Endothelial cell of umbilical vein (primary cell): ENCODE data around the gene NFS1. TPM values are rescaled to one million over a fixed set of nuclear protein-coding genes. Genes with fewer than 3 reads are reported as not detected.

ENCODE experiments used
- BruUV-seq: library from RNA; stranded (reverse); fragments of 400-500 nt; replicated peaks from 2 replicates; lab custom pipeline; 2021; lab: Mats Ljungman, UMichigan
- CTCF ChIA-PET: fragments of 300-600, 350-600 bp; sonication (Branson Sonifier 250); formaldehyde crosslinking; loops from one replicate; lab custom pipeline; 2021; ENCODE audit warnings: antibody characterized with exemption, inconsistent platforms; lab: Charles Lee
- POLR2A ChIA-PET: fragments of 300-600, 350-600 bp; sonication (Branson Sonifier 250); formaldehyde crosslinking; loops from one replicate; lab custom pipeline; 2021; ENCODE audit warnings: antibody characterized with exemption, inconsistent platforms; lab: Charles Lee
- DNase-seq: peaks from one replicate; pipeline ENCODE4 v3.0.0-alpha.2; 2011; ENCODE audit warnings: low read depth, low spot score
- FAIRE-seq: peaks from 2 replicates; lab custom pipeline; 2011; peaks lifted over from hg19 to GRCh38; lab: Jason Lieb, UNC
- H2AFZ ChIP-seq: 2 replicates; pipeline ENCODE4 v1.6.0; 2012; ENCODE audit warnings: low read depth, low read length, control low read depth, inconsistent platforms
- H3K27ac ChIP-seq: 2 replicates; pipeline ENCODE4 v1.5.1; 2011; ENCODE audit warnings: low read depth, mild to moderate bottlenecking, control low read depth, low read length, moderate library complexity; ENCODE audit not compliant: insufficient read depth
- H3K27me3 ChIP-seq, 2 experiments: 2 replicates each; pipeline versions ENCODE4 v1.6.0 to v1.6.1; 2011; ENCODE audit warnings: low read length in 2 of 2, mixed read lengths in 1 of 2; ENCODE audit not compliant: control insufficient read depth in 2 of 2, insufficient read depth in 2 of 2
- H3K36me3 ChIP-seq, 2 experiments: 2 replicates in 1 of 2; 3 replicates in 1 of 2; pipeline ENCODE4 v1.5.1; 2011; ENCODE audit warnings: low read length in 2 of 2, mild to moderate bottlenecking in 1 of 2, moderate library complexity in 1 of 2; ENCODE audit not compliant: control insufficient read depth in 2 of 2, insufficient read depth in 2 of 2; ENCODE audit errors: extremely low read depth in 1 of 2
- H3K4me1 ChIP-seq: 3 replicates; pipeline ENCODE4 v1.5.1; 2011; ENCODE audit warnings: mild to moderate bottlenecking, low read length; ENCODE audit not compliant: control insufficient read depth, insufficient read depth; ENCODE audit errors: extremely low read depth
- H3K4me2 ChIP-seq: 2 replicates; pipeline ENCODE4 v1.6.1; 2011; ENCODE audit warnings: low read length, control low read depth, mixed read lengths; ENCODE audit not compliant: insufficient read depth
- H3K4me3 ChIP-seq, 3 experiments: fragments of 200-600 bp in 1 of 3; sonication (generic), shearing (Covaris generic) in 1 of 3; replicated peaks in 1 of 3; 2 replicates each; pipeline ENCODE4 v1.5.1; 2011 to 2016; ENCODE audit warnings: control low read depth in 3 of 3, low read length in 3 of 3, mild to moderate bottlenecking in 2 of 3, inconsistent platforms in 1 of 3, low read depth in 1 of 3, moderate library complexity in 1 of 3; ENCODE audit not compliant: insufficient read depth in 1 of 3
- H3K79me2 ChIP-seq: 2 replicates; pipeline ENCODE4 v1.6.0; 2012; ENCODE audit warnings: low read length, inconsistent platforms; ENCODE audit not compliant: control insufficient read depth, insufficient read depth
- H3K9ac ChIP-seq: replicated peaks from 2 replicates; pipeline ENCODE3; 2011; ENCODE audit warnings: low read length, control low read depth; ENCODE audit not compliant: insufficient read depth; ENCODE audit errors: extremely low read depth
- H3K9me1 ChIP-seq: replicated peaks from 3 replicates; pipeline ENCODE4 v1.6.0; 2011; ENCODE audit warnings: mild to moderate bottlenecking, low read length; ENCODE audit not compliant: control insufficient read depth, insufficient read depth; ENCODE audit errors: extremely low read depth
- H3K9me3 ChIP-seq: replicated peaks from 2 replicates; pipeline ENCODE4 v1.5.1; 2012; ENCODE audit warnings: low read length, inconsistent platforms; ENCODE audit not compliant: control insufficient read depth, insufficient read depth
- H4K20me1 ChIP-seq: replicated peaks from 2 replicates; pipeline ENCODE3; 2011; ENCODE audit warnings: mild to moderate bottlenecking, low read length; ENCODE audit not compliant: control insufficient read depth, insufficient read depth; ENCODE audit errors: extremely low read depth
- CTCF ChIP-seq, 2 donors: IDR thresholded peaks; 1 replicate in 1 of 2; 2 replicates in 1 of 2; pipeline ENCODE4 v1.5.1; 2011; ENCODE audit warnings: low read length in 2 of 2, mild to moderate bottlenecking in 2 of 2, moderate library complexity in 2 of 2, control low read depth in 1 of 2, inconsistent platforms in 1 of 2, low read depth in 1 of 2; ENCODE audit not compliant: insufficient read depth in 1 of 2; ENCODE audit errors: extremely low read depth in 1 of 2
- EZH2 ChIP-seq: IDR thresholded peaks from 2 replicates; pipeline ENCODE4 v1.6.1; 2012; ENCODE audit warnings: borderline replicate concordance, low read depth, mild to moderate bottlenecking, moderate library complexity, low read length, inconsistent platforms; ENCODE audit not compliant: severe bottlenecking
- FOS ChIP-seq: IDR thresholded peaks from 2 replicates; pipeline ENCODE4 v1.6.1; 2011; ENCODE audit warnings: mild to moderate bottlenecking, low read length, moderate library complexity, borderline replicate concordance; ENCODE audit not compliant: insufficient read depth
- GATA2 ChIP-seq: IDR thresholded peaks from 2 replicates; pipeline ENCODE4 v1.7.0; 2011; ENCODE audit warnings: low read depth, mild to moderate bottlenecking, moderate library complexity, mixed read lengths, low read length; ENCODE audit not compliant: insufficient read length, insufficient read depth
- JUN ChIP-seq: IDR thresholded peaks from 2 replicates; pipeline ENCODE4 v1.6.1; 2011; ENCODE audit warnings: borderline replicate concordance, low read depth; ENCODE audit not compliant: insufficient read length, insufficient read depth
- MAX ChIP-seq: IDR thresholded peaks from 2 replicates; pipeline ENCODE4 v1.6.1; 2011; ENCODE audit not compliant: insufficient read depth, insufficient read length
- MYC ChIP-seq: IDR thresholded peaks from one replicate; pipeline ENCODE4 v1.6.1; 2011; ENCODE audit warnings: mild to moderate bottlenecking, low read depth, low read length
- POLR2A ChIP-seq: IDR thresholded peaks from 2 replicates; pipeline ENCODE4 v1.6.1; 2012; ENCODE audit warnings: low read depth, mild to moderate bottlenecking, control low read depth, low read length
- POLR2AphosphoS5 ChIP-seq: IDR thresholded peaks from 2 replicates; pipeline ENCODE4 v1.6.1; 2012; ENCODE audit warnings: low read depth, mild to moderate bottlenecking, control low read depth, low read length, moderate library complexity; ENCODE audit not compliant: insufficient read depth
- dilution Hi-C: fragments of 300-500 bp; cut with MboI; formaldehyde crosslinking; loops from one replicate; pipeline ENCODE4 v1.15.0; 2019; ENCODE audit warnings: low sequenced_read_pairs; ENCODE audit not compliant: extremely low pct_ligation_motif_present
- intact Hi-C: fragments of 100-400 bp; cut with micrococcal nuclease; formaldehyde crosslinking; loops from one replicate; pipeline ENCODE4 v1.10.0; 2022
- polyA plus RNA-seq, 4 experiments: library from polyadenylated mRNA; depleted of rRNA in 3 of 4; stranded (reverse) in 3 of 4; unstranded in 1 of 4; fragments of >200 nt; gene quantifications; 2 replicates each; pipeline versions ENCODE4 v1.2.1 to v1.2.3, GENCODE V29; 2011 to 2012; ENCODE audit warnings: missing spikeins in 1 of 4
- total RNA-seq: library from RNA; stranded (reverse); gene quantifications from 2 replicates; pipeline ENCODE4 v1.2.3, GENCODE V29; 2021

The NFS1 gene
- total and polyA plus RNA-seq, 2 donors (not counting 3 experiments of a cell fraction or from before 2014, with no cell fraction given): 25.1 to 28.4 TPM

GRCh38 chr20:35729836-35730582, 30.9 kb upstream of the NFS1 start:
- H3K79me2 ChIP-seq: peaks cover 88% of the 10 kb centered on the region
- H3K4me2 ChIP-seq: no peak overlapping the region
- no peak overlapping the region for H2AFZ ChIP-seq
- BruUV-seq: no TSS peak
- intact Hi-C loops (loop anchor here (5.0 kb wide), 1 partner anchor 42 kb away; the partner anchor contains the start of gene PHF20), dilution Hi-C loops (no loop called here)
- H3K9me3 ChIP-seq: no peaks in the 10 kb centered on the region
- ChIA-PET POLR2A (interaction anchor here (0.6 to 3.5 kb wide), 5 partner anchors 9 to 172 kb away, joined by 3 to 22 read pairs (median 3); partner anchors contain the start of gene RBM39), CTCF (interaction anchor here (0.6 to 1.7 kb wide), 8 partner anchors 9 to 288 kb away, joined by 3 to 5 read pairs (median 4); partner anchors contain the start of gene RBM39)
- H3K9ac ChIP-seq: no peak overlapping the region
- peaks cover 41 to 54% of the 10 kb centered on the region in 2 experiments for H3K36me3 ChIP-seq
- TF ChIP-seq POLR2A (no peak), POLR2AphosphoS5 (no peak), JUN (no peak), EZH2 (no peak), MAX (no peak), FOS (no peak), MYC (no peak), CTCF (IDR thresholded peaks at IDR 0.05; ENCODE audit: extremely low read depth in 1 of 2, insufficient read depth in 1 of 2, low read depth in 1 of 2, low read length in 2 of 2) (no peak), GATA2 (no peak)
- no peak overlapping the region for H3K4me3 ChIP-seq
- DNase-seq (no peak), FAIRE-seq (no peak)
- H3K27ac ChIP-seq: no peak overlapping the region
- peaks cover 27% of the 10 kb centered on the region for H4K20me1 ChIP-seq
- H3K27me3 ChIP-seq: no peaks in the 10 kb centered on the region
- H3K4me1 ChIP-seq: peaks cover 5% of the 10 kb centered on the region
- no peaks in the 10 kb centered on the region for H3K9me1 ChIP-seq
